C4-2B (cell line): Measurements from ENCODE around the gene TSPAN7.

ENCODE experiments used
- H3K27ac ChIP-seq: fragments of 450-650 bp; 2 replicates; pipeline ENCODE4 v1.5.1; 2017
- ZFX ChIP-seq: fragments of 450-650 bp; IDR thresholded peaks from 2 replicates; pipeline ENCODE4 v1.6.1; 2017
- TF ChIP-seq, protein P1 (sequence below): fragments of 450-650 bp; conservative IDR thresholded peaks from 2 replicates; pipeline ENCODE4 v1.5.1; 2017; ENCODE audit warnings: mild to moderate bottlenecking

Gene TSPAN7

DNA sequence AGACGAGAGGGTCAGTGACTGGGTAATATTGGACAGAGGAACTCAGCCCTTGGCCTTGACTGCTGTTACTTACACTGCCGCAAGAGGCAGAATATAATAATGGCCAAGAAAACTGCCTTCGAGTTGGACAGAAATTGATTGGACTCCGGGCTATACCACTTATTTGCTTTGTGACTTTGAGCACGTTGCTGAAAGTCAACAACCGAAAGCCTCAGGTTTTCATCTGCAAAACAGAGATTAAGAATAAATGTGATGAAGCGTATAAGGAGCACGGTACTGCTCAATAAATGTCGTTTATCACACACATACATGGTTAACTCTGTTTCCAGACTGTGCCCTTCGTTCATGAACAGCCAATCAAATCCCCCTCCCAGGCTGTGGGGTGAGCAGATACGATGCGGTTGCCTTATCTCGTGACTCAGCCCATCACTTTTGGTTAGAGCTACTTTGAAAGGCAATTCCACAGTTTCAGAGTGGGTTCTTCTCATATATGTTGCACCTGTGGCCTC lies 91.6 kb downstream of the TSPAN7 start:
- no peak overlapping the region for H3K27ac ChIP-seq
- no peak for TF ChIP-seq ZFX
- TF ChIP-seq, protein P1, sequence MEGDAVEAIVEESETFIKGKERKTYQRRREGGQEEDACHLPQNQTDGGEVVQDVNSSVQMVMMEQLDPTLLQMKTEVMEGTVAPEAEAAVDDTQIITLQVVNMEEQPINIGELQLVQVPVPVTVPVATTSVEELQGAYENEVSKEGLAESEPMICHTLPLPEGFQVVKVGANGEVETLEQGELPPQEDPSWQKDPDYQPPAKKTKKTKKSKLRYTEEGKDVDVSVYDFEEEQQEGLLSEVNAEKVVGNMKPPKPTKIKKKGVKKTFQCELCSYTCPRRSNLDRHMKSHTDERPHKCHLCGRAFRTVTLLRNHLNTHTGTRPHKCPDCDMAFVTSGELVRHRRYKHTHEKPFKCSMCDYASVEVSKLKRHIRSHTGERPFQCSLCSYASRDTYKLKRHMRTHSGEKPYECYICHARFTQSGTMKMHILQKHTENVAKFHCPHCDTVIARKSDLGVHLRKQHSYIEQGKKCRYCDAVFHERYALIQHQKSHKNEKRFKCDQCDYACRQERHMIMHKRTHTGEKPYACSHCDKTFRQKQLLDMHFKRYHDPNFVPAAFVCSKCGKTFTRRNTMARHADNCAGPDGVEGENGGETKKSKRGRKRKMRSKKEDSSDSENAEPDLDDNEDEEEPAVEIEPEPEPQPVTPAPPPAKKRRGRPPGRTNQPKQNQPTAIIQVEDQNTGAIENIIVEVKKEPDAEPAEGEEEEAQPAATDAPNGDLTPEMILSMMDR: no peak

DNA sequence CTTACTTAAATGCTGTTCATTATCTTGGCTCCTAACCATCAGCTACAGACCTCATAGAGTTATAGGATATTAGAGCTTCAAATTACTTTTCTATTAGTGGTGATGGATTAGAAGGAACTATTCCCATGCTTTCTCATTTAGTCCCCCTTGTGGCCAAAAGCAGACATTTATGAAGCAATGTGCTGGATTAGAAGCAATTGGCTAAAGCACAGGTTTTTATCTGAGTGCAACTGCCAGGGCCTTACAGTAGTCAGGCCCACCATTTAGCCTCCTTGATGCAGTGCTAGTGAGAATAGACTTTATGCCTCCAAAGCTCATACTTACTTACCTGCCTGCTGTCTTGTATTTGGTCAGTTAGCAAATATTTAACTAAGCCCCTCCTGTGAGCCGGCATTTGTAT lies 93.0 kb downstream of the TSPAN7 start:
- H3K27ac ChIP-seq: no peak overlapping the region
- TF ChIP-seq ZFX: no peak
- TF ChIP-seq, protein P1: peak; percentile 55

DNA sequence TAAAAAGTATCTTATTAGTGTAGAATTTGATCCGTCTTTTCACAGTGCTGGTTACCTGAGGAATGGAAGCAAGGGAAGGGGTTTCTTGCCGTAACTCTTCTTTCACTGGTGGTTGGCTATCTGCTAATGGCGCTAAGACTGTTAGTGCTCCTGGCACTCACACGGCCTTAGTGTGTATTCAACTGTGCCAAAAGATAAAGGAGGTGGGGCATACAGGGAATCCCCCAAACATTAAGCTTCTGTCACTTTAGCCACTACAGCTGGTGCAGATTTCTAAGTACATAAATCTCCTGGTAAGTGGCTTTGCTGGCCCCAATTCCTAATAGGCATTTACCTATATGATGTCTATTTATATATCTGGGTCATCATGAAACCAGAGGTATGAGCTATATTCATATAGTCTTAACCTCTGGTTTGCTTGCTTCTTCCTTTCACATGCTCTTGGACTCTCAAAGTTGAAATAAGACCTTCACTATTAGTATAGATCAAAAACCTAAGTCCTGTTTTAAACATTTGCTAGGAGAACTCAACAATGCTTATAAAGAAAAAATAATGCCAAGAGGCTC lies 95.1 kb downstream of the TSPAN7 start:
- no peak for TF ChIP-seq ZFX
- TF ChIP-seq, protein P1: no peak
- H3K27ac ChIP-seq: no peak overlapping the region

DNA sequence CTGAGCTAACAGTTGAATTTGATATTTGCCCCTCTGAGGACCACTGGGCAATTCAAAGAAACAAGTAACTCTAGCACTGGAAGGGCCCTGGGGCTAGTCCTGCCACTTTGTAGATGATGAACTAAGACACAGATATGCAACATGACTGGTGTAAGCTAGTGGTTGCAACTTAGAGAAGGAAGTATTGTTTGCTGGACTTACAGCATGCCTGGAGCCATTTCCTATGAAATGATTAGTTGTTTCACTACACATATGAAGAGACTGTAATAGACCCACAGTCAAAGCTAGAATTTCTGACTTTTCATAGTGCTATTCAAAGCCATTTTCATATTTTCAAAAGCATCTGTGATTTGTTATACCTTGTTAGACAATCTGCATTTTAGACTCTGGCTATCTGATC lies 96.2 kb downstream of the TSPAN7 start:
- TF ChIP-seq, protein P1: no peak
- no peak for TF ChIP-seq ZFX
- no peak overlapping the region for H3K27ac ChIP-seq

DNA sequence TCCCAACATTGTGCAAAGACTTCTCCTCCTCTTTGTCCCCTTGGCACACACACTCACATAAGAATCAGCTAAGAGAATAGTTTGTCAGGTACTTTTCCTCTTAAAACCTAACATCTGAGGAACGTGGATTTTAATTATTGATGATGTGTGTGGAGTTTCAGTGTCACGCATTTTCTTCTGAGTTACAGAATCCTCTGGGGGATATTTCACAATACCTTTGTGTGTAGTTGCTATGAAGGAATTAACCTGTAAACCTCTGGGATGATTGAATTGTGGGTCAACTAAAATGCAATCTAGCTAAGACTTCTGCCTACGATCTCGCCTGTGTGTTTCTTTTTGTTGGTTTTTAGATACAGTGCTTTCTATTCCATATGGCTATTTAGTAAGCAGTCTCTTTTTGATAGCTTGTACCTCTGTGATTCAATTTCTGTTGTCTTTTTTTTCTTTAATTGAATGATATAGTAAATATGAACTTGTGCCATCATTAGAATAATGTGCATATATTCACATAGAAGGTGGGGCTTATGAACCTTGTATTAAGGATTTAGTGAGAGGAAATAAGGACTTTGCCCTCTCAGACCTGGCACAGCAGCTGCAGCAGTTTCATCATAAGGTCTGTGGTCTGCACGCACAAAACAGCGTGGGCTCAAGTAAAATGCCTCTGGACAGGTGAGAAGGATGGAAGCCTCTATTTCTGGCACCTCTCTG lies 99.2 kb downstream of the TSPAN7 start:
- no peak overlapping the region for H3K27ac ChIP-seq
- no peak for TF ChIP-seq ZFX

DNA sequence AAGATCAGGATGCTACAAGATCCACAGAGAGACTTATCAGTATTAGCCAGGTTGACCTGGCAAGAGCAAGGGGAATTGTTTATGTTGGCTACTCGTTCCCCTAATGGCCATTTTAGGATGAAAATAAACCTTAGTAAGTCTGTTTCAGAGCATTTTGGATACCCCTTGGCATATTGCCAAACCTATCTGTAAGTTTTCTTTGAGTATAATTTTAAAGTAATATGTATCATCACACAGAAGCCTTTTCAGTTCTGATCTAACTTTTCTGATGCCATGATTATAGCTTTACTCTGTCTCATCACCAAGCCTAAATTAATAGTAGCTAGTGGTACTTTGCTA lies 99.7 kb downstream of the TSPAN7 start:
- no peak overlapping the region for H3K27ac ChIP-seq
- TF ChIP-seq, protein P1: no peak
- no peak for TF ChIP-seq ZFX

DNA sequence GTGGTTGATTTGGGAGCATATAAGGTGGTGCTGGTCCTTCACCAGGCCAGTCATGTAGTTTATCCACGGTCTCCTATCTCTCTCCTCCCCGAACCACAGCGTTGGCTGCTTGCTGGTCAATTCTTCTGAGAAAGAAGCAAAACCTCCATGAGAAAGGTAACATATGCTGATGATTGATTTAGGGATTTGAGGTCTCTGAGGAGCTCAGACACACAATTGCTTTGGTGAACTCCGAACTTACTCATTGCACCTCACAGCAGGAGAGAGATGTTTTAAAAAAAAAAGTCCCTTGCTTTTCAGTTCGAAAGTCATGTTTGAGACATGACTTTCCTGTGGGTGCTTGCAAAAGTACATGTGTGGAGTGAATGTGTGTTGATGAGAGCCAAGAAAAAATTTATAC lies 100.2 kb downstream of the TSPAN7 start:
- no peak overlapping the region for H3K27ac ChIP-seq
- no peak for TF ChIP-seq ZFX
- TF ChIP-seq, protein P1: no peak

DNA sequence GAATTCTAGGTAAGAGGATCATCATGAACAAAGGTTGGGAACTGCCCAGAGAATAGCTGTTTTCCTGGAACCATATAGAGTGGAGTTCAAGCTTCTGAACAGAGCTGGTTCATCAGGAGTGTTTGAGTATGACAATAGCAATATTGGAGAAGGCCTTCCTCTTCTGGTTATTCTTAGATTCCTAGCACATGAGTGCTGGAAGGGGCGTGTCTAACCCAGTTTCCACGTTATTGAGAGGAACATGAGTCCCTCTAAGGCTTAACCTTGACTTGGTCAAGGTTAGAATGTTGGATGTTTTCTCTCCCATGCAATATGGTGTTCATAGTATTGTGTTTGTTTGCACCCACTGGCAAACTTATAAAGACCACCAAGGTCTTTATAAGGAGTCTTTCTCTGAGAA lies 101.3 kb downstream of the TSPAN7 start:
- TF ChIP-seq ZFX: no peak
- TF ChIP-seq, protein P1: no peak
- H3K27ac ChIP-seq: no peak overlapping the region
